ENCODE results near the gene SPSB1. TPM values are rescaled to one million over a fixed set of nuclear protein-coding genes. Genes with fewer than 3 reads are reported as not detected.

The SPSB1 gene
- total RNA-seq, 2 donors from 2014 or later = 20.4 to 26.9 TPM

DNA sequence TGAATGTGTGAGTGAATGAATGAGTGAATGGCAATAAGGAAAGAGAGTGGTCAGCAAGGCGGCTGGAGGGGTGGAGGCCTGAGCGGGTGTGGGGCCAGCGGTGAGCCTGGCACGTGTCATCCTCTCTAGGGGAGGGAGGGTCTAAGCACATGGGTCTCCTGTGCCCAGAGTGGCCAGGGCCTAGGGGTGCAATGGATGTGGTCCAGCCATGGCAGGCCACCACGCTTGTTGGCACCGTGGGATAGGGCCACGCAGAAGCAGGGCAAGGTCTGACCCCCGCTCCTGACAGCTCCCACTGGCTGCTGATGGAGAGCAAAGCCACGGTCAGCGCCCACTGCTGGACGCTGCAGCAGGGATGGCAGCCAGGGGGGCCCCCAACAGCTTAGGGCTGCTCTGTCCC is 19.5 kb upstream of the SPSB1 start:
- WGBS, 2 experiments (ENCODE audit: insufficient coverage in 1 of 2, insufficient read length in 1 of 2) = 88% methylated on average over 5 to 11 of the region's 11 CpGs

DNA sequence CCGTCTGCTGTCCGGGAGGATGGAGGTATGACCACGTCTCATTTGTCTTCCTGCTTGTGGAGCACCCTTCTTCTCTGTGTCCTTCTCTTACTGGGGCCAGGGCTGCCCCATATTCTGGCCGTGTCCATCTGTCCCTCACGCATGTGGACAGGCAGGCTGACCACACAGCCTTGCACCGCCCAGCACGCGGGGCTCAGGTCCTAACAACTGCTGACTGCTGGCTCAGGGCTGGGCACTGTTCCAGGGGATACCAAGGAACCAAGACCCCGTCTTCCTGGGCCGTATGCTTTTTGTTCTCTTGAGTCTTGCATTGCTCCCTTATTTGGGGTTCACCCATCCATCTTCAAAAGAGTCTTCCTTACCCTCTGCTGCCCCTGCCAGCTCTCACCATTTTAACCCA is 17.5 kb upstream of the SPSB1 start:
- H3K4me1 ChIP-seq (ENCODE audit: control insufficient read depth, insufficient read depth, low read length) = peaks cover 3% of the 10 kb centered on the region
- Mint-ChIP-seq H3K27ac (no peak overlapping the region), H3K27me3 (ENCODE audit: insufficient read depth) (no peaks in the 10 kb centered on the region), H3K9me3 (no peaks in the 10 kb centered on the region), H3K36me3 (ENCODE audit: low read depth) (no peaks in the 10 kb centered on the region), H3K4me1 (peaks cover 11% of the 10 kb centered on the region), H3K4me3 (no peak overlapping the region)
- no peaks in the 10 kb centered on the region for H3K36me3 ChIP-seq (ENCODE audit: control insufficient read depth, insufficient read depth, low read length)
- no peak overlapping the region for H3K27ac ChIP-seq (ENCODE audit: low read depth, low read length)
- H3K4me3 ChIP-seq (ENCODE audit: low read length) = no peak overlapping the region
- no peak for DNase-seq
- TF ChIP-seq, protein P1, sequence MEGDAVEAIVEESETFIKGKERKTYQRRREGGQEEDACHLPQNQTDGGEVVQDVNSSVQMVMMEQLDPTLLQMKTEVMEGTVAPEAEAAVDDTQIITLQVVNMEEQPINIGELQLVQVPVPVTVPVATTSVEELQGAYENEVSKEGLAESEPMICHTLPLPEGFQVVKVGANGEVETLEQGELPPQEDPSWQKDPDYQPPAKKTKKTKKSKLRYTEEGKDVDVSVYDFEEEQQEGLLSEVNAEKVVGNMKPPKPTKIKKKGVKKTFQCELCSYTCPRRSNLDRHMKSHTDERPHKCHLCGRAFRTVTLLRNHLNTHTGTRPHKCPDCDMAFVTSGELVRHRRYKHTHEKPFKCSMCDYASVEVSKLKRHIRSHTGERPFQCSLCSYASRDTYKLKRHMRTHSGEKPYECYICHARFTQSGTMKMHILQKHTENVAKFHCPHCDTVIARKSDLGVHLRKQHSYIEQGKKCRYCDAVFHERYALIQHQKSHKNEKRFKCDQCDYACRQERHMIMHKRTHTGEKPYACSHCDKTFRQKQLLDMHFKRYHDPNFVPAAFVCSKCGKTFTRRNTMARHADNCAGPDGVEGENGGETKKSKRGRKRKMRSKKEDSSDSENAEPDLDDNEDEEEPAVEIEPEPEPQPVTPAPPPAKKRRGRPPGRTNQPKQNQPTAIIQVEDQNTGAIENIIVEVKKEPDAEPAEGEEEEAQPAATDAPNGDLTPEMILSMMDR (conservative IDR thresholded peaks at IDR 0.05) = no peak
- H3K27me3 ChIP-seq (ENCODE audit: control insufficient read depth, insufficient read depth, low read length, poor library complexity, severe bottlenecking) = no peaks in the 10 kb centered on the region
- no peaks in the 10 kb centered on the region for H3K9me3 ChIP-seq (ENCODE audit: control insufficient read depth, low read length)
- H3K9ac ChIP-seq (ENCODE audit: extremely low read depth, low read length, poor library complexity, severe bottlenecking) = no peak overlapping the region
- 95 to 99% methylated on average over 9 to 10 of the region's 10 CpGs for WGBS, 2 experiments (ENCODE audit: insufficient coverage in 1 of 2, insufficient read length in 1 of 2)

More for the DNA sequence above, 19.5 kb upstream of the SPSB1 start:
- H3K27me3 ChIP-seq (ENCODE audit: control insufficient read depth, insufficient read depth, low read length, poor library complexity, severe bottlenecking) = no peaks in the 10 kb centered on the region
- no peaks in the 10 kb centered on the region for H3K4me1 Mint-ChIP-seq
- no peaks in the 10 kb centered on the region for H3K9me3 Mint-ChIP-seq
- no peaks in the 10 kb centered on the region for H3K36me3 ChIP-seq (ENCODE audit: control insufficient read depth, insufficient read depth, low read length)
- no peak overlapping the region for H3K27ac Mint-ChIP-seq
- DNase-seq = no peak
- no peak overlapping the region for H3K4me3 Mint-ChIP-seq
- H3K27me3 Mint-ChIP-seq (ENCODE audit: insufficient read depth) = no peaks in the 10 kb centered on the region
- TF ChIP-seq, protein P1 (conservative IDR thresholded peaks at IDR 0.05) = peak; percentile 46
- no peaks in the 10 kb centered on the region for H3K36me3 Mint-ChIP-seq (ENCODE audit: low read depth)
- H3K27ac ChIP-seq (ENCODE audit: low read depth, low read length) = no peak overlapping the region
- no peak overlapping the region for H3K9ac ChIP-seq (ENCODE audit: extremely low read depth, low read length, poor library complexity, severe bottlenecking)
- no peaks in the 10 kb centered on the region for H3K4me1 ChIP-seq (ENCODE audit: control insufficient read depth, insufficient read depth, low read length)
- no peaks in the 10 kb centered on the region for H3K9me3 ChIP-seq (ENCODE audit: control insufficient read depth, low read length)
- no peak overlapping the region for H3K4me3 ChIP-seq (ENCODE audit: low read length)

DNA sequence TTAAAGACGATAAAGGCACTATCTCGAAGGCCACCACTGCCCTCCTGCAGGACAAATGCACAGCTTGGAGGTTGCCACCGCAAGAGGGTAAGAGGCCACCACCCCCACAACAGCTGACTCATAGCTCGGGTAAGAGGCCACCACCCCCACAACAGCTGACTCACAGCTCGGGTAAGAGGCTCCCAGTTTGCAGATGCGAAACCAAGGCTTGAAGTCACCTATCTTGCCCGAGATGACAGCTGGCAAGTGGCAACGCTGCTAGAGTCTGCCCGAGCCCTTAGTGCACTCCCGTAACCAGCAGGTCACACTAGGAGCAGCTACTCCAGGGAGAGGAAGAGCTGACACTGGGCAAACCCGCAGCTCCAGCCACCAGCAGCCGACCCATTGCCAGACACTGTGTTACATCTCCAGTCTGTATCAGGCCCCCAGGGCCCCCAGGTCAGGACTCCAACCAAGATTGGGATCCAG is 17.1 kb upstream of the SPSB1 start:
- Mint-ChIP-seq H3K27me3 (ENCODE audit: insufficient read depth) (peaks cover 2% of the 10 kb centered on the region), H3K4me3 (no peak overlapping the region), H3K27ac (no peak overlapping the region), H3K36me3 (ENCODE audit: low read depth) (no peaks in the 10 kb centered on the region), H3K4me1 (peaks cover 14% of the 10 kb centered on the region), H3K9me3 (no peaks in the 10 kb centered on the region)
- no peaks in the 10 kb centered on the region for H3K27me3 ChIP-seq (ENCODE audit: control insufficient read depth, insufficient read depth, low read length, poor library complexity, severe bottlenecking)
- H3K27ac ChIP-seq (ENCODE audit: low read depth, low read length) = no peak overlapping the region
- no peaks in the 10 kb centered on the region for H3K9me3 ChIP-seq (ENCODE audit: control insufficient read depth, low read length)
- no peak for DNase-seq
- H3K36me3 ChIP-seq (ENCODE audit: control insufficient read depth, insufficient read depth, low read length) = no peaks in the 10 kb centered on the region
- H3K4me3 ChIP-seq (ENCODE audit: low read length) = no peak overlapping the region
- H3K4me1 ChIP-seq (ENCODE audit: control insufficient read depth, insufficient read depth, low read length) = peaks cover 3% of the 10 kb centered on the region
- WGBS, 2 experiments (ENCODE audit: insufficient coverage in 1 of 2, insufficient read length in 1 of 2) = 80 to 90% methylated on average over 9 to 12 of the region's 12 CpGs
- no peak overlapping the region for H3K9ac ChIP-seq (ENCODE audit: extremely low read depth, low read length, poor library complexity, severe bottlenecking)
- TF ChIP-seq, protein P1 (conservative IDR thresholded peaks at IDR 0.05) = no peak
